SK-N-SH treated with all-trans-retinoic acid at 6 μM for 48 hours (cell line): Measurements from ENCODE around the gene NUMB.

Source experiments
- CREB5 ChIP-seq: fragments of 250-450 bp; sonication (Bioruptor Pico); IDR thresholded peaks from 2 replicates; pipeline ENCODE4 v1.5.1; 2020; ENCODE audit warnings: low read depth, mild to moderate bottlenecking, moderate library complexity
- CSRNP3 ChIP-seq: fragments of 250-450 bp; sonication (Bioruptor Pico); IDR thresholded peaks from 2 replicates; pipeline ENCODE4 v1.5.1; 2021; ENCODE audit warnings: mild to moderate bottlenecking, moderate library complexity
- GLIS3 ChIP-seq: fragments of 250-450 bp; sonication (Bioruptor Pico); IDR thresholded peaks from 2 replicates; pipeline ENCODE4 v1.5.0; 2020; ENCODE audit warnings: mild to moderate bottlenecking, moderate library complexity
- TOX ChIP-seq: fragments of 250-450 bp; sonication (Bioruptor Pico); IDR thresholded peaks from 2 replicates; pipeline ENCODE4 v1.8.0; 2021; ENCODE audit warnings: mild to moderate bottlenecking, moderate library complexity, borderline replicate concordance
- ZNF8 ChIP-seq: fragments of 450-650 bp; formaldehyde crosslinking; IDR thresholded peaks from 2 replicates; pipeline ENCODE4 v1.5.0; 2020; ENCODE audit warnings: mild to moderate bottlenecking, moderate library complexity

- TF ChIP-seq GLIS3 (no peak), CREB5 (CRISPR knock-in tag) (no peak), ZNF8 (CRISPR knock-in tag) (no peak), TOX (CRISPR knock-in tag) (no peak), CSRNP3 (CRISPR knock-in tag) (no peak)
These were observed 194.1 kb downstream of the NUMB start for GRCh38 chr14:73264080-73264884.
